NCI-H82 (cell line): ENCODE results near the gene GLE1.
"Not testable (repeated sequence)": the region's sequence is repeated elsewhere in the genome, so short reads cannot be mapped to it uniquely, and the experiment has no call there.

ENCODE experiments used
- DNase-seq: peaks from one replicate; lab custom pipeline; 2025; lab: John Stamatoyannopoulos, UW

The GLE1 gene

DNA sequence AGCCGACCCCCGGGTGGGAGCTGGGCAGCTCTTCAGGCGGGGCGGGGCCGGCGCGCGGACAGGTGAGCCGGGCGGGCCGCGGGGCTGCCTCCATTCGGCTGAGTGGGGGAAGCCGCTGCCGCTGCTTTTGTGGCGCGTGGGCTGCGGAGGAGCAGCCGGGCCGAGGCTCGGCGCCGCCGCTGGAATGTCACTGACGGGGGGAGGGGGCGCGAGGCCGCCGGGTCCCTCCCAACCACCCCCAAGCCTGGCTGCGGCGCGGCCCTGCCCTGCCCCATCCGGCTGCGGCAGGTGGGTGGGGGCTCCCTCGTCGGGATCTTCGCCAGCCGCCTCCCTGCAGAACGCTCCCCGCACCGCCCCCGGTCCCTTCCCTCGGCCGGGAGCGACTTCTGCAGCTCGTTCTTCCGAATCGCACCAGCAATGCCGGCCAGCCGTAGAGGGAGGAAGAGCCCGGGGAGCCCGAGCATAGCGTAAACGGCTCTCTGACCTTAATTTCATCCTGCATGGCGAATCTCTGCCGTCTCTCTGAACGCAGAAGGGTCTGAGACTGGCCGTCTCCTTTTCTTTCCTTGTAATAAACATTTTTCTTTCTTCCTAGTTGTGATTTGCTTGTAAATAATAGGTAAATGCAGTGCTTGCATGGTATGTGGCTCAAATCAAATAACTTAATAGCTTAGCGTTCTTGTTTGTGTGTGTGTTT, 48.4 kb downstream of the GLE1 start:
- DNase-seq = peak; percentile 77

DNA sequence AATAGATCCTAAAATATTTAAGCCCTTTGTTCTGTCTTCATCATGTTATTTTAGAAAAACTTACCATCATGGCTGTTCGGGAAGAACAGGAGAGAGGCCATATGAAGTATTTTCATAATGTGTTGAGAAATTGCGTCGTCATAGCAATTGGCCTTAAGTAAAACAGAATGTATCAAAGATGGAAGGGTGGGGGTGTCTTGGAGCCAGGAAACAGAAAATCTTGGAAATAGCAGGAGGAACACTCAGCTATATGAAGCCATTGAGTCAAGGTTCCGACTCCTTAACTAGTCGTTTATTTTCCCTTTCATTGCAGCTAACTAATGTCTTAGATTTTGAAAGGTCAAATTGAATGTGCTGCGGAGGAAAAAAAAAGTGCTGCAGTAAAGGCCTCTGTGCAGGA, 49.2 kb downstream of the GLE1 start:
- peak; percentile 15 for DNase-seq

DNA sequence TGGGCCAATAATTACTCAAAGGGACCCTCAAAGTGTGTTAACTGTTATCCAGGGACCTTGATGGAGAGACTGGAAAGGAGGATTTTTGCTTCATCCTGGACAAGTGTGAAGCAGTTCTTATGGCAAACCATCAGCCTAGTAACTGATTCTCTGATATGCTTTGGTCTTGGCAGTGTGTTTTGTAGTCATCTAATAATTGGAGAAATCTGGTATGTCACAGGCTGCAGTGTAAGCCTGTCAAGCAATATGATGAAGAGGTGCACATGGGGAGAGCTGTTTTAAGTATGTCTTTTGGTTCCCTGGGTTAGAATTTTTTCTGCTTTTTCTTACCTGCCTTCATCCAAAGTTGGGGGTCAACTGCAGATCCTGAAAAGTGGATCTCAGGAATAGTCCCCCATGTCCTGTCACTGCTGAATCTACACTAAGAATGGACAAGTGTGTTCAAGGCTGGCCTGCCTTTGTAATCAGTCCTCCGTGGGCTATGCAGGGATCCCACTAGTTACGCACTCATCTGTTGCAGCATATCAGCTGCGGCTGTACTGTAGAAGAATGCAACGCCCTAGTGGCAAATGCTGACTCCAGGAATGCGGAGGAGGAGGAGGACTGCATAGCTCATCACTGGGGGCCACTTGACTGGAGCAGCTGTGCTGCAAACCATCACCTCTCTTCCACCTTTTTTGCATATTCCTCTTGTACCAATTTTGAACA, 49.8 kb downstream of the GLE1 start:
- DNase-seq = peak; percentile 39

DNA sequence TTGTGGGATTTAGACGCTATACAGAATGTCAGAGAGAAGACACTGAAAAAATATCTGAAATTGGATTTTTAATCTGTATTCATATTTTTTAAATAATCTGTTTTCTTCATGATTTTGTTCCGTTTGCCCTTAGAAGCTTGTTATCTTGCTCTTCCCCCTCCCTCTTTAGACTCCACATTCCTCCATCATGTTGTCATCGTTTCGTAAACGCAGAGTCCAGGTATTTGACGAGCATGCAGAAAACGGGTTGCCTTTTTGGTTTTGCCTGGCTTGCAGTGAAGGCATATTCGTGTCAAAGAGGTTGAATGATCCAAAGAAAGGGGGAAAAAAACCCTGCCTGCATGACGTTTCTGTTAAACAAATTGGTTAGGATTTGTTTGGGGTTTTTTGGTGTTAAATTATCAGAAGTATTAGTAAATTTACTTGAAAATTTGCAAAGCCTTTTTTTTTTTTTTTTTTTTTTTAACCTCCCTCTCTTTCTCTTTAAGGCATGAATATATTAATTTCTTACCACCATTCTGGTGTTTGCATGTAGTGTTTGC, 50.7 kb downstream of the GLE1 start:
- DNase-seq = no peak

DNA sequence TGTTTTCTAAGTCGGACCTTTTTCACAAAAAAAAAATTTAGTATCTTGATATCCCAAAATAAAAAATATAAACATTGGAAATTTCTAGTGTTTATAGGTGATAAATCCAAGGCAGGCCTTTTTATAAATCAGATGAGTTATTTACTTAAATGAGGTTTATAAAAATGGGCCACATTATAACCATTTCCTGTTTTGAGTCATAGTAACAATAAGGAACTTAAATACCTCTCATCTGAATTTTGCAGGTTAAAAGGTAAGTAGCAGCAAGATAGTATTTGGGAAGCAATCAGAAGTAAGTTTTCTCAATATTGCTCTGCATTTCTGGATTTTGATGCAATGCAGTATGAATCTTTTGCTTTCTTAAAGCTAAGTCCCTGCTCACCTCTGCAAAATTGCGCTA, 51.8 kb downstream of the GLE1 start:
- DNase-seq = no peak

DNA sequence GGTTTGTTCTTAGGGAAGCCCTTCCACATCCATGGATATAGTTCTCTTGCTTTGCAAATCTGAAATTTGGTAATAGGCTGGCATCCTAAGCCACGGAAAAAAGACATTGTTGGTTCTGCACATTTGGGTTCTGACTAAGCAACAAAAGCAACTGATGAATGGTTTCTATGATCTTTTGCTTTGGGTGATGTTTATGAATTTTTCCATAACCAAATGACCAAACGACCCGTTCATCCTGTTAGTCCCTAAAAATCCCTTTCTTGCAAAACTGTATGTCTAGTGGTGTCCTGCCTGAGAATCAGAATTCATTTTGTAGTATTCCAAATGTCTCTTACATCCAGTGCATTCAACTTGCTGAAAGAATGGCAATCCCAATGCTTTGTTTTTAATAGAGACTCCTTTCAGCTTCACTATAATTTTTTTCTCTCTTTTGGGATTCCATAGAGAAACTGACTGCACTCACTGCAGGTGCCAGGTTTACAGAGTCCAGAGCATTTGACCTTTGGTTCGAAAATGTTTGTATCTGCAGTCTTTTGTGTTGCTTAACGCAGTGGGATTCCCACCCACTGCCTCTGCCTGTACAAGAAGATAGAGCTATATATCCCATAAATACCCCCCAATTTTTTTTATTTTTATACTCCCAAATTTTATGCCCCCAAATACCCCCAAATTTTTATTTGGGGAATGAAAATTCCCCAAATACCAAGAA, 52.6 kb downstream of the GLE1 start:
- DNase-seq = no peak

DNA sequence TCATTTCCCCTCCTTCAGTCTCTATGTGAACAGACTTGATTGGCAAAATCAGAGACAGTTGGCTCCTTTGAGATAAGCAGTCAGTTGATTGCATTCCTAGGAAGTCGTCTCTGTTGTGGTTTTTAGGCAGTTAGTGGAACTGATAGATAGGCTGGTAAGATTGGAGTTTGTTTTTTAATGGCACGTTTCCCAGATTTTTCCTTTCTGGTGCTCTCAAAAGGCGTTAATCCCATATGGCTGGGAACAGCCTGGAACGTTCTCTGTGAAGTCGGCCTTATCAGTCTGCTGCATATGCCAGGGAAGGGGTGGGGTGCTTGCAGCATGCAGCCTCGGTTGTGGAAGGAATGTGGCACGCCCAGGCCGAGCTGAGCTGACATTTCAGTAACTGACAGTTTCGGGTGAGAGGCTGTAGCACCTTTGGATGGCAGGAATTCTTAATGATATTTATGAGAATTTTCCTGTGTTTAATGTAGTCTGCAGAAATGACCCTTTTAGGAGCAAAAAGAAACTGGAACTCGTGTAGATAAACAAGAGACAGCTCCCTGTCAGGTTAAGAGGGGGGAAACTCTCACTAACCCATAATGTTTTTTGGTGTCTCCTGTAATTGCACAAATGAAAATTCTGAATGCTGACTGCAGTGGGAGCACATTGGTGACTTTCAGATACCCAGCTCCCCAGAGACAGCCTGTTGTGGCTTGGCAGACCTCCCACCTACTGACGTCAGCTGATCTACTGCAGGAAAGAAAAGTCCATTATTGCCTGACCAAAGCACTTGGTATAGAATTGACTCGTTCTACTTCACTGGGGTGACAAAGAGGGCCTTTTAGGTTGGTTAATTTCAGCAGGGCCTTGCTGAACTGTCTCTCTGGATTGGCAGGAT, 54.2 kb downstream of the GLE1 start:
- DNase-seq = peak; percentile 49

DNA sequence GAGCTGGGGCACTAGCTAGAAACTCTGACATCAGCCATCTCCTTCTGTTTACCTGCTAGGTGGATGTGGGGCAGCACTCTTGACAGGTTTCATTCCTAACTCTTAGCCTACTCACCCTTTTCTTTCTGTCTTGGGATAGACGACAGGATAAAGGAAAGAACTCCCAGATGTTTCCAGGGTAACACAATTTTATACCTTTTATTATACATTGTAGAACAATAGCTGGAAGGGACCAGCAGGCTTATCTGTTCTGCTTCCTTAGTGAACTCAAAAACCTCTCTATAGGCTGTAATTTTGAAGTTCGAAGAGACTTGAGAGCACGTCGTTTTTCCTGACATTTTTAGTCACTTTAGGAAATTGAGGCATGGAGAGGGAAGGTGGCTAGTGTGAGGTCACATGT, 61.1 kb downstream of the GLE1 start:
- DNase-seq = no peak

DNA sequence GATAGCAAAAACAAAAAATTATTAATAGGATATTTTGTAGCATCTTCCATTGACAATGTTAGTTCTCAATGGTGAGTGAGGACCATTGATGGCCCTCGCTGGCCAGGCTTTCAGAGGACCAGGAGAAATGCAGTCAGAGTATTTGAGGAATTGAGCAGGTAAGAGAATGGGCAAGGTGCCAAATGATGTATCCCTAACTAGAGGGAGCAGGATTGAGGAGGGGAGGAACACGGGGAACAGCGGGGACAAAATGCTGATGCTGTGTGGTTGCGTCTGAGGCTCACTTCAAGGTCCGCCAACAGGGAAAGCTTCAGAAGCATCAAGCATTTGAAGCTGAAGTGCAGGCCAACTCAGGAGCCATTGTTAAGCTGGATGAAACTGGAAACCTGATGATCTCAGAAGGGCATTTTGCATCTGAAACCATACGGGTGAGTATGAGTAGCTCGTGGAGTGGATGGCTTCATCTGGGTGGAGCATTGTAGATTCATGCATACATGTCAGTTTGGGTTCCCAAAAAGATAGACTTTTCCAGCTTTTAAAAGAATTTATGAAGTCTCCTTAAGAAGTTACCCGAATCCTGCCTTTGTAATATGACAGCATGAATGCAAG, 64.1 kb downstream of the GLE1 start:
- DNase-seq = no peak

DNA sequence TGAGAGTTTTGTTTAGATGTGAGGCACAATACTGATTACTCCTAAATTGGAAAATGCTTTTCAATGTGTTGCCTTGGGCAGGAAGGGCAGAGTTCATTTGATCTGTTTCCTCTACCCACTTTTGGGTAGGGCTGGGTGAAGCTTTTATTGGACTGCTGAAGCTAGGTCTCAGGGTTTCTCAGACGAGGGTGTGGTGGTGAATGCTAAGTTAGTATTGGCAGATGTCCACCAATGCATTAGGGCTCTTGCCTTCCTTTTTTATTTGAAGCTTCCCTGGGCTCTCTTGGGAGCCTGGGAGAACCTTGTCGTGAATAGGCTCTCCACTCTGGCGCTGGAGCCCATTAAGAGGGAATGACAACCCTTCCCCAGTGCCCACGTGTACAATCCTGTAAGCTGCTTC, 71.0 kb downstream of the GLE1 start:
- no peak for DNase-seq

DNA sequence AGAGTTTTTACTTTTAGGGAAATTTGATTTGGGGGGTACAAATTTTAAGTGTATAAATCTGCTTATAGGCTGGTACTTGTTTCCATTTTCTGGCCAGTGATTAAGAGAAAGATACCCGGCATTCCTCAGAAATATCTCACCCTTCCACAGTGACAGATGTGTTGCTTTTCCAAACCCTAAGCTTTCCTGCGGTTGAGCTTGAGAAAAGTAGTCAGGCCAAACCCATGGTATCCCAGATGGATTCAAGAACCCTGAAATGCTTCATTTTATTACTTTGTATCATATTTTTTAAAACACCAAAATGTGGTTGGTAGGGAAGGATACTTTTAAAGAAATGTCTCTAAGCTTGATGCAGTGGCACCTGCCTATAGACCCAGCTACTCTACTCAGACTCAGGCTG, 71.4 kb downstream of the GLE1 start:
- no peak for DNase-seq

DNA sequence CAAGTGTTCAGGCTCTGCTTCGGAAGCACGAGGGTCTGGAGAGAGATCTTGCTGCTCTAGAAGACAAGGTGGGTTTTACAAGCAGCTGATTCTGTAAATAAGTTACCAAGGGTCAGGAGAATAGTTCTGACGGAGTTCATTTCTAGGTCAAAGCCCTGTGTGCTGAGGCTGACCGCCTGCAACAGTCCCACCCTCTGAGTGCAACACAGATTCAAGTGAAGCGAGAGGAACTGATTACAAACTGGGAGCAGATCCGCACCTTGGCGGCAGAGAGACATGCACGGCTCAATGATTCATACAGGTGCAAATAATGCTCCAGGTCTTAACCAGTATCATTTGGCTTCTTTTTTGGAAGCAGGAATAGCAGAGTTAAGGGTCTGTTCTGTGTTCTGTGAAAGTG, 72.7 kb downstream of the GLE1 start:
- no peak for DNase-seq

DNA sequence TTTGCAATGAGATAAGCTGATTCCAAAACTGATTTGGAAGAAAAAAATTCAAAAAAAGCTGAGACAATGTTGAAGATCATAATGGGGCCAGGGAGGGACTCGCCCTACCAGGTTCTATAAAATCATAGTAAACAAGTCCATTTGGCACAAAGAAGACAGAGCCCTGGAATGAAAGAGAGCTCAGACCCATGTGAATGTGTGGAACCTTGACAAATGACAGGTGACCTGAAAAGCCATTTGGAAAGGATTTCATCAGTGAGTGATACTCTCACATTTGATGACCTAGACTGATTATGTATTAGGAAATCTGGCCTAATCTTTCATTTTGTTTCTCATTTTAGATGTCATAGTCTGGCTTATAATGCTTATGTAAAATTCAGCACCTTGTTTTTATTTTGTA, 74.7 kb downstream of the GLE1 start:
- DNase-seq = no peak

DNA sequence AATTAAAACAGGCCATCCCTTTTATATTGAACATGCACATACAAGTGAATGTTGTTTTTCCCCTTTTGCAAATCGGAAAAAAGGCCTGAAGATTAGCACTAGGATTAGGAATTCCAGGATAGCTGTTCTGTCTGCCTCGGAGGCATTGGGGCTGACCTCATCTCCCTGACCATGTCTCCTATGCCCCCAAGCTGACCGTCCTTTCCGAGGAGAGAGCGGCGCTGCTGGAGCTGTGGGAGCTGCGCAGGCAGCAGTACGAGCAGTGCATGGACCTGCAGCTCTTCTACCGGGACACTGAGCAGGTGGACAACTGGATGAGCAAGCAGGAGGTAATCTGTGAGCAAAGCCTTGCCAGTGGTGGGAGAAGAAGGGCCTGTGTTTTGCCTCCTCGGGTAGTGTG, 76.2 kb downstream of the GLE1 start:
- no peak for DNase-seq

DNA sequence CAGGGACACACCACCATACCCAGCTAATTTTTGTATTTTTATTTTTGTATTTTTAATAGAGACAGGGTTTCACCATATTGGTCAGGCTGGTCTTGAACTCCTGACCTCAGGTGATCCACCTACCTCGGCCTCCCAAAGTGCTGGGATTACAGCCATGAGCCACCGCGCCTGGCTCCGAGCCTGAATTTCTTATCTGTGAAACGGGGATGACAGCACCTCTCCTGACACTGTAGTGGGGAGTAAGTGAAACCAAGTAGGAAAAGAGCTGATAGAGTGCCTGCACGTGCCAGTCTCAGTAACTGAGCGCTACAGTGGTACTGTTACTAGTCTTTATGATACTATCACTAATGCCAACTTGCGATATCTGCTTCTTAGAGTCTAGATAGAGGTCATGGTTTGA, 80.6 kb downstream of the GLE1 start:
- not testable (repeated sequence) for DNase-seq

DNA sequence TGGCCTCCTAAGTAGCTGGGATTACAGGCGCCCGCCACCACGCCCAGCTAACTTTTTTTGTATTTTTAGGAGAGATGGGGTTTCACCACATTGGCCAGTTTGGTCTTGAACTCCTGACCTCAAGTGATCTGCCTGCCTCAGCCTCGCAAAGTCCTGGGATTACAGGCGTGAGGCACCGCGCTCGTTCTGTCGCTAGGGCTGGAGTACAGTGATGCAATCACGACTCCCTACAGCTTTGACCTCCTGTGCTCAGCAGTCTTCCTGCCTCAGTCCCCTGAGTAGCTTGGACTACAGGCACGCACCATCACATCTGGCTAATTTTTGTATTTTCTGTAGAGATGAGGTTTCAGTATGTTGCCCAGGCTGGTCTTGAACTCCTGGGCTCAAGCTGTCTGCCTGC, 82.4 kb downstream of the GLE1 start:
- not testable (repeated sequence) for DNase-seq

DNA sequence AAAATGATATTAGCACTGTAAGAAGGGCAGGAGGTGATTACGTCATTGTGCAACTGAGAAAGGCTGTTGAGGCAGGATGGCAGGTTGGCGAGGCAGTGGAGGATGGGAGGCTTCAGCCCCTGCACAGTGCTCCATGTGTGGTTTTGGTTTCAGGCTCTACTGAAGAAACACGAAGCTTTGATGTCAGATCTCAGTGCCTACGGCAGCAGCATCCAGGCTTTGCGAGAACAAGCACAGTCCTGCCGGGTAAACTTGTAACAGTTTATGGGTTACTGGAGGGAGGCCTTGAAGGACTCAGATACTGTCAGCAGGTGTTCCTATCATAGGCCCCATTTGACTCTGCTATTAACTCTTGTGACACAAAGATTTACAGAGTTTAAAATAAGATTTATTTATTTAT, 82.9 kb downstream of the GLE1 start:
- no peak for DNase-seq

DNA sequence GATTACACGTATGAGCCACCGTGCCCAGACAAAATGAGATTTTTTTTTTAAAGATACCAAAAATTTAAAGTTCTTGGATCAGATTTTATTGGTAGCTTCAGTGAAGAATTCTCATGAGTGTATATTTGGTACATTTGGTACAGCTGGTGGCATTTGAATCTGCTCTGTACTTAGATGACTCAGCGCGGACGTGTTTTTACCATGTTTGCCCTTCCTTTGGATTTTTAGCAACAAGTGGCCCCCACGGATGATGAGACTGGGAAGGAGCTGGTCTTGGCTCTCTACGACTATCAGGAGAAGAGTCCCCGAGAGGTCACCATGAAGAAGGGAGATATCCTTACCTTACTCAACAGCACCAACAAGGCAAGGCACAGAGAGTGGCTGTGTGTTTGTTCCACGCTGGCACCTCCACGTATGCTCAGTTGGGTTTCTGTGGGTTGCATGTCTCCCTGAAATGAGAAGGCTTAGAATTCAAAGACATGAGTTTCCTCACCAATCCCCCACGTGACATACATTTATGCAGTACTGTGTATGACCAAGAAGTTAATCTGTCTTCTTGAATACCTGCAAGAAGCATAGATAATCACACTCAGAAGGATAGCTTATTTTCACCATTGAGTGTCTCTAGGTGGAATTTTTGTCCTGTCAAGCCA, 84.2 kb downstream of the GLE1 start:
- no peak for DNase-seq
